ENCODE measurements around the gene TCF25.

GRCh38 chr16:89853306-89853993 is 19.9 kb upstream of the TCF25 start:
- TF ChIP-seq EZH2phosphoT487 (IDR thresholded peaks at IDR 0.05; ENCODE audit: unreplicated experiment) (no peak), EZH2 (IDR thresholded peaks at IDR 0.05; ENCODE audit: low read depth, unreplicated experiment) (no peak), CTCF (conservative IDR thresholded peaks at IDR 0.05; ENCODE audit: low read depth in 2 of 2) (no peak), ZNF331 (CRISPR knock-in tag; IDR thresholded peaks at IDR 0.05; ENCODE audit: low read depth) (no peak), REST (IDR thresholded peaks at IDR 0.05; ENCODE audit: unreplicated experiment) (no peak)

All from GM23338 (cell line).